Endodermal cell (in vitro differentiated cells): ENCODE data around the gene LDLRAD4. TPM values are rescaled to one million over a fixed set of nuclear protein-coding genes. Genes with fewer than 3 reads are reported as not detected.

ENCODE experiments used
- DNase-seq: peaks from one replicate; pipeline ENCODE4 v3.0.0-alpha.2; 2017
- H3K27ac ChIP-seq: 2 replicates; pipeline ENCODE4 v1.5.1; 2013; ENCODE audit warnings: mild to moderate bottlenecking, low read depth, low read length, moderate library complexity
- H3K27me3 ChIP-seq: 2 replicates; pipeline ENCODE4 v1.6.1; 2013; ENCODE audit warnings: mild to moderate bottlenecking, low read length, moderate library complexity; ENCODE audit not compliant: insufficient read depth, control insufficient read depth, poor library complexity, severe bottlenecking
- H3K36me3 ChIP-seq: 2 replicates; pipeline ENCODE4 v1.7.0; 2013; ENCODE audit warnings: mild to moderate bottlenecking, low read length, moderate library complexity; ENCODE audit not compliant: control insufficient read depth, insufficient read depth
- H3K4me1 ChIP-seq: one replicate; pipeline ENCODE4 v1.7.0; 2013; ENCODE audit warnings: low read length; ENCODE audit not compliant: control insufficient read depth, insufficient read depth
- H3K4me3 ChIP-seq: 2 replicates; pipeline ENCODE4 v1.5.1; 2013; ENCODE audit warnings: mild to moderate bottlenecking, low read length, moderate library complexity
- H3K9ac ChIP-seq: 2 replicates; pipeline ENCODE4 v1.6.1; 2013; ENCODE audit warnings: mild to moderate bottlenecking, low read length, moderate library complexity; ENCODE audit not compliant: poor library complexity, severe bottlenecking; ENCODE audit errors: extremely low read depth
- H3K9me3 ChIP-seq: 2 replicates; pipeline ENCODE4 v1.6.1; 2013; ENCODE audit warnings: mild to moderate bottlenecking, low read length, moderate library complexity; ENCODE audit not compliant: control insufficient read depth
- H3K27ac Mint-ChIP-seq: 2 replicates; pipeline ENCODE4 v1.8.0; 2020; ENCODE audit warnings: mixed read lengths
- H3K27me3 Mint-ChIP-seq: 2 replicates; pipeline ENCODE4 v1.8.0; 2021; ENCODE audit warnings: mild to moderate bottlenecking, mixed read lengths; ENCODE audit not compliant: insufficient read depth
- H3K36me3 Mint-ChIP-seq: 2 replicates; pipeline ENCODE4 v1.8.0; 2020; ENCODE audit warnings: low read depth, mixed read lengths
- H3K4me1 Mint-ChIP-seq: 2 replicates; pipeline ENCODE4 v1.8.0; 2020; ENCODE audit warnings: mixed read lengths
- H3K4me3 Mint-ChIP-seq: 2 replicates; pipeline ENCODE4 v1.8.0; 2020; ENCODE audit warnings: mild to moderate bottlenecking, moderate library complexity, mixed read lengths
- H3K9me3 Mint-ChIP-seq: 2 replicates; pipeline ENCODE4 v1.8.0; 2020; ENCODE audit warnings: mild to moderate bottlenecking, mixed read lengths
- CTCF ChIP-seq: fragments of 200-600 bp; sonication (generic); conservative IDR thresholded peaks from 2 replicates; pipeline ENCODE4 v1.5.0; 2021; ENCODE audit warnings: antibody characterized with exemption, mild to moderate bottlenecking
- WGBS, 2 experiments: methylation state at CpG; one replicate each; pipeline versions ENCODE4 v1.1.5 to v1.1.7; 2013; ENCODE audit warnings: missing lambda C conversion rate in 2 of 2, mixed read lengths in 1 of 2; ENCODE audit not compliant: insufficient coverage in 1 of 2, insufficient read length in 1 of 2; 5-methylcytosine and 5-hydroxymethylcytosine counted together
- total RNA-seq, 2 donors: library from RNA; stranded (reverse); fragmentation: NEBNext Ultra II Directional in 1 of 2; extraction: Animal tissue kit (Norgen Biotek cat#: 25700) in 1 of 2; gene quantifications; 2 replicates in 1 of 2; 3 replicates in 1 of 2; pipeline ENCODE4 v1.2.1, GENCODE V29; 2021

The LDLRAD4 gene
- total RNA-seq, 2 donors from 2014 or later: 14.9 to 15.1 TPM

GRCh38 chr18:13550418-13551304 is 332.1 kb downstream of the LDLRAD4 start:
- Mint-ChIP-seq H3K27me3 (no peaks in the 10 kb centered on the region), H3K4me3 (no peak overlapping the region), H3K9me3 (peaks cover 4% of the 10 kb centered on the region), H3K27ac (no peak overlapping the region), H3K4me1 (peaks cover 7% of the 10 kb centered on the region), H3K36me3 (no peaks in the 10 kb centered on the region)
- Histone ChIP-seq H3K27ac (no peak overlapping the region), H3K9ac (no peak overlapping the region), H3K36me3 (no peaks in the 10 kb centered on the region), H3K4me3 (no peak overlapping the region), H3K9me3 (peaks cover 6% of the 10 kb centered on the region), H3K27me3 (no peaks in the 10 kb centered on the region), H3K4me1 (no peaks in the 10 kb centered on the region)
- WGBS, 2 experiments: 92 to 95% methylated on average over 21 to 28 of the region's 28 CpGs
- no peak for TF ChIP-seq CTCF
- DNase-seq: peak; percentile 20

GRCh38 chr18:13551305-13551603 is 332.7 kb downstream of the LDLRAD4 start:
- Mint-ChIP-seq H3K27ac (no peak overlapping the region), H3K4me3 (no peak overlapping the region), H3K36me3 (no peaks in the 10 kb centered on the region), H3K9me3 (peaks cover 4% of the 10 kb centered on the region), H3K27me3 (no peaks in the 10 kb centered on the region), H3K4me1 (peaks cover 11% of the 10 kb centered on the region)
- Histone ChIP-seq H3K36me3 (no peaks in the 10 kb centered on the region), H3K4me1 (no peaks in the 10 kb centered on the region), H3K9ac (no peak overlapping the region), H3K27me3 (no peaks in the 10 kb centered on the region), H3K9me3 (peaks cover 6% of the 10 kb centered on the region), H3K27ac (no peak overlapping the region), H3K4me3 (no peak overlapping the region)
- TF ChIP-seq CTCF: no peak
- WGBS, 2 experiments: 90 to 96% methylated on average over 5 of the region's 5 CpGs
- peak; percentile 22 for DNase-seq

- Mint-ChIP-seq H3K27me3 (no peaks in the 10 kb centered on the region), H3K4me1 (peaks cover 15% of the 10 kb centered on the region), H3K27ac (no peak overlapping the region), H3K4me3 (no peak overlapping the region), H3K9me3 (peaks cover 4% of the 10 kb centered on the region), H3K36me3 (no peaks in the 10 kb centered on the region)
- no peak overlapping the region for H3K9ac ChIP-seq
- H3K9me3 ChIP-seq: peaks cover 6% of the 10 kb centered on the region
- WGBS, 2 experiments: 76 to 88% methylated on average over 11 to 13 of the region's 13 CpGs
- H3K4me3 ChIP-seq: no peak overlapping the region
- peak; percentile 38 for DNase-seq
- TF ChIP-seq CTCF: no peak
- H3K36me3 ChIP-seq: no peaks in the 10 kb centered on the region
- peak overlapping the region; percentile 49 for H3K27ac ChIP-seq
- H3K27me3 ChIP-seq: no peaks in the 10 kb centered on the region
- no peaks in the 10 kb centered on the region for H3K4me1 ChIP-seq
Observed at GRCh38 chr18:13551841-13552733, 333.5 kb downstream of the LDLRAD4 start.
